SK-N-SH (cell line): ENCODE data around the gene CMC2. TPM values are rescaled to one million over a fixed set of nuclear protein-coding genes. Genes with fewer than 3 reads are reported as not detected.

Experiments used
- CTCF ChIA-PET: fragments of 300-600, 350-600 bp; formaldehyde crosslinking; extraction: SDS; loops from one replicate; lab custom pipeline; 2021; lab: Yijun Ruan, JAX
- POLR2A ChIA-PET: fragments of 350-600 bp; sonication (Branson Sonifier 250); formaldehyde crosslinking; extraction: SDS; loops from one replicate; lab custom pipeline; 2020; ENCODE audit warnings: antibody characterized with exemption, inconsistent platforms; lab: Yijun Ruan, JAX
- DNase-seq: peaks from one replicate; pipeline ENCODE4 v3.0.0; 2012
- H2AFZ ChIP-seq: fragments of 200-600 bp; sonication (generic); 2 replicates; pipeline ENCODE4 v1.8.1; 2016; ENCODE audit warnings: antibody characterized with exemption, mild to moderate bottlenecking, low read depth
- H3F3A ChIP-seq: fragments of 200-600 bp; sonication (generic); replicated peaks from 2 replicates; pipeline ENCODE3; 2016; ENCODE audit warnings: antibody characterized with exemption, mild to moderate bottlenecking; ENCODE audit not compliant: insufficient read depth
- H3K27ac ChIP-seq, 2 experiments: fragments of 200-500 bp in 1 of 2; fragments of 200-600 bp in 1 of 2; sonication (Bioruptor generic) in 1 of 2; sonication (generic), shearing (Covaris generic) in 1 of 2; 2 replicates each; pipeline versions ENCODE4 v1.5.1 to v1.6.1; 2014 to 2016; ENCODE audit warnings: low read depth in 2 of 2, inconsistent platforms in 1 of 2, low read length in 1 of 2, mild to moderate bottlenecking in 1 of 2, mixed read lengths in 1 of 2
- H3K27me3 ChIP-seq: fragments of 200-600 bp; sonication (generic), shearing (Covaris generic); 2 replicates; pipeline ENCODE4 v1.6.1; 2016; ENCODE audit warnings: mixed run types; ENCODE audit not compliant: insufficient read depth
- H3K36me3 ChIP-seq, 2 experiments: fragments of 200-500 bp in 1 of 2; fragments of 200-600 bp in 1 of 2; sonication (Bioruptor generic) in 1 of 2; sonication (generic) in 1 of 2; replicated peaks in 1 of 2; 2 replicates each; pipeline versions ENCODE3 to v1.5.1; 2014 to 2016; ENCODE audit warnings: low read length in 1 of 2, mild to moderate bottlenecking in 1 of 2; ENCODE audit not compliant: insufficient read depth in 2 of 2, control insufficient read depth in 1 of 2
- H3K4me1 ChIP-seq, 2 experiments: fragments of 200-500 bp in 1 of 2; fragments of 200-600 bp in 1 of 2; sonication (Bioruptor generic) in 1 of 2; sonication (generic), shearing (Covaris generic) in 1 of 2; 2 replicates each; pipeline versions ENCODE4 v1.5.1 to v1.6.1; 2014 to 2016; ENCODE audit warnings: low read depth in 1 of 2, low read length in 1 of 2, mixed run types in 1 of 2; ENCODE audit not compliant: insufficient read depth in 2 of 2, control insufficient read depth in 1 of 2
- H3K4me2 ChIP-seq: fragments of 200-600 bp; sonication (generic), shearing (Covaris generic); 2 replicates; pipeline ENCODE4 v1.6.1; 2017; ENCODE audit warnings: mixed run types
- H3K4me3 ChIP-seq, 2 experiments: fragments of 200-500 bp in 1 of 2; fragments of 200-600 bp in 1 of 2; sonication (Bioruptor generic) in 1 of 2; sonication (generic), shearing (Covaris generic) in 1 of 2; 2 replicates each; pipeline versions ENCODE4 v1.5.1 to v1.8.1; 2014 to 2016; ENCODE audit warnings: low read depth in 2 of 2, inconsistent platforms in 1 of 2, low read length in 1 of 2, mild to moderate bottlenecking in 1 of 2, mixed read lengths in 1 of 2, moderate library complexity in 1 of 2
- H3K79me2 ChIP-seq: fragments of 200-600 bp; sonication (generic); 2 replicates; pipeline ENCODE4 v1.8.1; 2017; ENCODE audit warnings: mild to moderate bottlenecking; ENCODE audit not compliant: insufficient read depth
- H3K9ac ChIP-seq: fragments of 200-600 bp; sonication (generic); 2 replicates; pipeline ENCODE4 v1.6.1; 2017; ENCODE audit warnings: mixed run types
- H3K9me2 ChIP-seq: fragments of 200-600 bp; sonication (generic); 2 replicates; pipeline ENCODE4 v1.6.1; 2017; ENCODE audit warnings: mixed run types
- H3K9me3 ChIP-seq: fragments of 200-600 bp; sonication (generic); 2 replicates; pipeline ENCODE4 v1.6.1; 2017; ENCODE audit warnings: mixed run types, mild to moderate bottlenecking, moderate library complexity
- H4K20me1 ChIP-seq: fragments of 200-600 bp; sonication (generic); 2 replicates; pipeline ENCODE4 v1.6.1; 2017; ENCODE audit warnings: mild to moderate bottlenecking, mixed run types; ENCODE audit not compliant: insufficient read depth
- CHD2 ChIP-seq: fragments of 150-350 bp; IDR thresholded peaks from 2 replicates; pipeline ENCODE4 v1.6.1; 2018; ENCODE audit warnings: low read length; ENCODE audit not compliant: partially characterized antibody
- ELF1 ChIP-seq: IDR thresholded peaks from 2 replicates; pipeline ENCODE4 v1.4.0; 2012
- FOSL2 ChIP-seq: IDR thresholded peaks from 2 replicates; pipeline ENCODE4 v1.4.0; 2012; ENCODE audit warnings: low read depth, mild to moderate bottlenecking, moderate library complexity, borderline replicate concordance
- MEF2A ChIP-seq: IDR thresholded peaks from 2 replicates; pipeline ENCODE4 v1.4.0; 2012; ENCODE audit warnings: low read depth, borderline replicate concordance
- POLR2AphosphoS5 ChIP-seq: IDR thresholded peaks from 2 replicates; pipeline ENCODE4 v1.6.1; 2012; ENCODE audit warnings: low read depth, low read length
- RXRA ChIP-seq: IDR thresholded peaks from 2 replicates; pipeline ENCODE4 v1.4.0; 2012; ENCODE audit warnings: low read depth, mild to moderate bottlenecking, borderline replicate concordance
- SIN3A ChIP-seq: IDR thresholded peaks from 2 replicates; pipeline ENCODE4 v1.6.1; 2012; ENCODE audit warnings: low read depth, mild to moderate bottlenecking, low read length, moderate library complexity, borderline replicate concordance
- TAF1 ChIP-seq: IDR thresholded peaks from 2 replicates; pipeline ENCODE4 v1.6.1; 2012; ENCODE audit warnings: low read depth, mild to moderate bottlenecking, low read length, moderate library complexity, borderline replicate concordance
- TCF12 ChIP-seq: IDR thresholded peaks from 2 replicates; pipeline ENCODE4 v1.4.0; 2012
- TEAD4 ChIP-seq: IDR thresholded peaks from 2 replicates; pipeline ENCODE4 v1.4.0; 2012; ENCODE audit warnings: mild to moderate bottlenecking, borderline replicate concordance; ENCODE audit not compliant: insufficient read depth
- WGBS: methylation state at CpG from one replicate; pipeline ENCODE4 v1.1.6; 2017; ENCODE audit warnings: low lambda C conversion rate; 5-methylcytosine and 5-hydroxymethylcytosine counted together
- polyA plus RNA-seq, 3 experiments: library from polyadenylated mRNA; depleted of rRNA; stranded (reverse); fragments of >200 nt; gene quantifications; 2 replicates each; pipeline ENCODE4 v1.2.3, GENCODE V29; 2012
- TF ChIP-seq, protein P1 (sequence below): IDR thresholded peaks from 2 replicates; pipeline ENCODE4 v1.4.0; 2012; ENCODE audit warnings: low read depth, borderline replicate concordance
- TF ChIP-seq, protein P2 (sequence below): fragments of 200-600 bp; sonication (generic); IDR thresholded peaks from 2 replicates; pipeline ENCODE4 v1.6.1; 2017; ENCODE audit warnings: antibody characterized with exemption, mild to moderate bottlenecking, moderate library complexity
- TF ChIP-seq, protein P3 (sequence below): IDR thresholded peaks from 2 replicates; pipeline ENCODE4; 2012
- TF ChIP-seq, protein P4 (sequence below): IDR thresholded peaks from 2 replicates; pipeline ENCODE4 v1.4.0; 2012; ENCODE audit warnings: low read depth
- TF ChIP-seq, protein P5 (sequence below): IDR thresholded peaks from 2 replicates; pipeline ENCODE4 v1.4.0; 2012; ENCODE audit warnings: low read depth, borderline replicate concordance
- TF ChIP-seq, protein P6 (sequence below): IDR thresholded peaks from 2 replicates; pipeline ENCODE4 v1.6.1; 2012; ENCODE audit warnings: mild to moderate bottlenecking, low read depth, low read length, moderate library complexity

CMC2 gene
- polyA plus RNA-seq, 1 of the 3 experiments (the other 2 are of a cell fraction): 135 TPM

DNA sequence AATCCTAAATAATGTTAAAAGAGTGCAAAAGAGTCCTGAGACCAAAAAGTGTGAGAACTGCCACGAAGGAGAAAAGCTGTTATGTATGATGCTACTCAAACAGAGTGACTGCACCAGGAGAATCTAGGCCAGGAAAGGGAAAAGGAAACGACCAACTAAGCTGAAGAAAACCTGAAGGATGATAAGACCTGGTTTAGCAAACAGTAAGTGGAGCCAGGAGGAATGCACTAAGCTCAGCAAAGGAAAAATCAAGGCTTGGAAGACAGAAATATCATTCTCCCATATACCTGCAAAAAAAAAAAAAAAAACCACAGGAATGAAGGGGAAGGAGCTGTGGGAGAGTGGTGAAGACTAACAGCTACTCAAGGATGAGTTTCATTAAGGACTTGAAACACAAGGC lies 21.1 kb downstream of the CMC2 start:
- TF ChIP-seq TEAD4 (no peak), FOSL2 (no peak), TCF12 (no peak), MEF2A (no peak), POLR2AphosphoS5 (no peak), ELF1 (no peak), SIN3A (no peak), CHD2 (no peak), TAF1 (no peak), RXRA (no peak)
- TF ChIP-seq, protein P1, sequence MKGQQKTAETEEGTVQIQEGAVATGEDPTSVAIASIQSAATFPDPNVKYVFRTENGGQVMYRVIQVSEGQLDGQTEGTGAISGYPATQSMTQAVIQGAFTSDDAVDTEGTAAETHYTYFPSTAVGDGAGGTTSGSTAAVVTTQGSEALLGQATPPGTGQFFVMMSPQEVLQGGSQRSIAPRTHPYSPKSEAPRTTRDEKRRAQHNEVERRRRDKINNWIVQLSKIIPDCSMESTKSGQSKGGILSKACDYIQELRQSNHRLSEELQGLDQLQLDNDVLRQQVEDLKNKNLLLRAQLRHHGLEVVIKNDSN: no peak
- TF ChIP-seq, protein P2, sequence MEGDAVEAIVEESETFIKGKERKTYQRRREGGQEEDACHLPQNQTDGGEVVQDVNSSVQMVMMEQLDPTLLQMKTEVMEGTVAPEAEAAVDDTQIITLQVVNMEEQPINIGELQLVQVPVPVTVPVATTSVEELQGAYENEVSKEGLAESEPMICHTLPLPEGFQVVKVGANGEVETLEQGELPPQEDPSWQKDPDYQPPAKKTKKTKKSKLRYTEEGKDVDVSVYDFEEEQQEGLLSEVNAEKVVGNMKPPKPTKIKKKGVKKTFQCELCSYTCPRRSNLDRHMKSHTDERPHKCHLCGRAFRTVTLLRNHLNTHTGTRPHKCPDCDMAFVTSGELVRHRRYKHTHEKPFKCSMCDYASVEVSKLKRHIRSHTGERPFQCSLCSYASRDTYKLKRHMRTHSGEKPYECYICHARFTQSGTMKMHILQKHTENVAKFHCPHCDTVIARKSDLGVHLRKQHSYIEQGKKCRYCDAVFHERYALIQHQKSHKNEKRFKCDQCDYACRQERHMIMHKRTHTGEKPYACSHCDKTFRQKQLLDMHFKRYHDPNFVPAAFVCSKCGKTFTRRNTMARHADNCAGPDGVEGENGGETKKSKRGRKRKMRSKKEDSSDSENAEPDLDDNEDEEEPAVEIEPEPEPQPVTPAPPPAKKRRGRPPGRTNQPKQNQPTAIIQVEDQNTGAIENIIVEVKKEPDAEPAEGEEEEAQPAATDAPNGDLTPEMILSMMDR: no peak
- TF ChIP-seq, protein P3, sequence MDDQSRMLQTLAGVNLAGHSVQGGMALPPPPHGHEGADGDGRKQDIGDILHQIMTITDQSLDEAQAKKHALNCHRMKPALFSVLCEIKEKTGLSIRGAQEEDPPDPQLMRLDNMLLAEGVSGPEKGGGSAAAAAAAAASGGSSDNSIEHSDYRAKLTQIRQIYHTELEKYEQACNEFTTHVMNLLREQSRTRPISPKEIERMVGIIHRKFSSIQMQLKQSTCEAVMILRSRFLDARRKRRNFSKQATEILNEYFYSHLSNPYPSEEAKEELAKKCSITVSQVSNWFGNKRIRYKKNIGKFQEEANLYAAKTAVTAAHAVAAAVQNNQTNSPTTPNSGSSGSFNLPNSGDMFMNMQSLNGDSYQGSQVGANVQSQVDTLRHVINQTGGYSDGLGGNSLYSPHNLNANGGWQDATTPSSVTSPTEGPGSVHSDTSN: no peak
- TF ChIP-seq, protein P4, sequence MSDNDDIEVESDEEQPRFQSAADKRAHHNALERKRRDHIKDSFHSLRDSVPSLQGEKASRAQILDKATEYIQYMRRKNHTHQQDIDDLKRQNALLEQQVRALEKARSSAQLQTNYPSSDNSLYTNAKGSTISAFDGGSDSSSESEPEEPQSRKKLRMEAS: no peak
- TF ChIP-seq, protein P5, sequence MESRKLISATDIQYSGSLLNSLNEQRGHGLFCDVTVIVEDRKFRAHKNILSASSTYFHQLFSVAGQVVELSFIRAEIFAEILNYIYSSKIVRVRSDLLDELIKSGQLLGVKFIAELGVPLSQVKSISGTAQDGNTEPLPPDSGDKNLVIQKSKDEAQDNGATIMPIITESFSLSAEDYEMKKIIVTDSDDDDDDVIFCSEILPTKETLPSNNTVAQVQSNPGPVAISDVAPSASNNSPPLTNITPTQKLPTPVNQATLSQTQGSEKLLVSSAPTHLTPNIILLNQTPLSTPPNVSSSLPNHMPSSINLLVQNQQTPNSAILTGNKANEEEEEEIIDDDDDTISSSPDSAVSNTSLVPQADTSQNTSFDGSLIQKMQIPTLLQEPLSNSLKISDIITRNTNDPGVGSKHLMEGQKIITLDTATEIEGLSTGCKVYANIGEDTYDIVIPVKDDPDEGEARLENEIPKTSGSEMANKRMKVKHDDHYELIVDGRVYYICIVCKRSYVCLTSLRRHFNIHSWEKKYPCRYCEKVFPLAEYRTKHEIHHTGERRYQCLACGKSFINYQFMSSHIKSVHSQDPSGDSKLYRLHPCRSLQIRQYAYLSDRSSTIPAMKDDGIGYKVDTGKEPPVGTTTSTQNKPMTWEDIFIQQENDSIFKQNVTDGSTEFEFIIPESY: no peak
- TF ChIP-seq, protein P6, sequence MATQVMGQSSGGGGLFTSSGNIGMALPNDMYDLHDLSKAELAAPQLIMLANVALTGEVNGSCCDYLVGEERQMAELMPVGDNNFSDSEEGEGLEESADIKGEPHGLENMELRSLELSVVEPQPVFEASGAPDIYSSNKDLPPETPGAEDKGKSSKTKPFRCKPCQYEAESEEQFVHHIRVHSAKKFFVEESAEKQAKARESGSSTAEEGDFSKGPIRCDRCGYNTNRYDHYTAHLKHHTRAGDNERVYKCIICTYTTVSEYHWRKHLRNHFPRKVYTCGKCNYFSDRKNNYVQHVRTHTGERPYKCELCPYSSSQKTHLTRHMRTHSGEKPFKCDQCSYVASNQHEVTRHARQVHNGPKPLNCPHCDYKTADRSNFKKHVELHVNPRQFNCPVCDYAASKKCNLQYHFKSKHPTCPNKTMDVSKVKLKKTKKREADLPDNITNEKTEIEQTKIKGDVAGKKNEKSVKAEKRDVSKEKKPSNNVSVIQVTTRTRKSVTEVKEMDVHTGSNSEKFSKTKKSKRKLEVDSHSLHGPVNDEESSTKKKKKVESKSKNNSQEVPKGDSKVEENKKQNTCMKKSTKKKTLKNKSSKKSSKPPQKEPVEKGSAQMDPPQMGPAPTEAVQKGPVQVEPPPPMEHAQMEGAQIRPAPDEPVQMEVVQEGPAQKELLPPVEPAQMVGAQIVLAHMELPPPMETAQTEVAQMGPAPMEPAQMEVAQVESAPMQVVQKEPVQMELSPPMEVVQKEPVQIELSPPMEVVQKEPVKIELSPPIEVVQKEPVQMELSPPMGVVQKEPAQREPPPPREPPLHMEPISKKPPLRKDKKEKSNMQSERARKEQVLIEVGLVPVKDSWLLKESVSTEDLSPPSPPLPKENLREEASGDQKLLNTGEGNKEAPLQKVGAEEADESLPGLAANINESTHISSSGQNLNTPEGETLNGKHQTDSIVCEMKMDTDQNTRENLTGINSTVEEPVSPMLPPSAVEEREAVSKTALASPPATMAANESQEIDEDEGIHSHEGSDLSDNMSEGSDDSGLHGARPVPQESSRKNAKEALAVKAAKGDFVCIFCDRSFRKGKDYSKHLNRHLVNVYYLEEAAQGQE: no peak
- H3K36me3 ChIP-seq: peaks cover 0 to 5% of the 10 kb centered on the region in 2 experiments
- no peaks in the 10 kb centered on the region for H3K27me3 ChIP-seq
- H3K79me2 ChIP-seq: peaks cover 74% of the 10 kb centered on the region
- no peaks in the 10 kb centered on the region for H3K9me2 ChIP-seq
- H3K4me1 ChIP-seq: peaks cover 0 to 2% of the 10 kb centered on the region in 2 experiments; a peak in 1 of 4 replicates
- H3K4me2 ChIP-seq: no peak overlapping the region
- no peak overlapping the region for H3K27ac ChIP-seq
- no peak overlapping the region for H3K4me3 ChIP-seq
- no peak overlapping the region for H3K9ac ChIP-seq
- H4K20me1 ChIP-seq: no peaks in the 10 kb centered on the region
- WGBS: 91% methylated on average over 2 of the region's 2 CpGs
- POLR2A ChIA-PET: no interaction called here
- no peak overlapping the region for H2AFZ ChIP-seq
- CTCF ChIA-PET: interaction anchor here (1.2 to 2.5 kb wide), 2 partner anchors 11 to 19 kb away, joined by 6 to 10 read pairs; no protein-coding TSS in a partner anchor
- DNase-seq: no peak
- no peaks in the 10 kb centered on the region for H3F3A ChIP-seq
- no peaks in the 10 kb centered on the region for H3K9me3 ChIP-seq
